ENCODE data around the gene CLEC16A. TPM values are rescaled to one million over a fixed set of nuclear protein-coding genes. Genes with fewer than 3 reads are reported as not detected.

Gene CLEC16A
- total and polyA plus RNA-seq, 9 of the 15 experiments (the other 6 are each of a cell fraction or from before 2014, with no cell fraction given), result 1.00 to 22.3 (median 10.0) TPM

- Histone ChIP-seq H3K4me3 (no peak overlapping the region), H3K27me3 (ENCODE audit: control insufficient read depth in 2 of 2, insufficient read depth in 2 of 2, low read length in 2 of 2) (no peaks in the 10 kb centered on the region), H3K27ac (ENCODE audit: extremely low read depth, low read depth, low read length) (no peak overlapping the region), H3K9ac (ENCODE audit: insufficient read depth in 1 of 2, low read depth in 2 of 2, low read length in 2 of 2) (no peak overlapping the region), H3K79me2 (ENCODE audit: control insufficient read depth, insufficient read depth, low read length) (peaks cover 45% of the 10 kb centered on the region), H3K36me3 (ENCODE audit: control insufficient read depth, insufficient read depth, low read length) (peaks cover 61% of the 10 kb centered on the region), H4K20me1 (replicated peaks; ENCODE audit: control insufficient read depth, insufficient read depth, low read length) (peaks cover 55% of the 10 kb centered on the region), H2AFZ (ENCODE audit: low read depth, low read length) (no peak overlapping the region), H3K4me1 (replicated peaks in 1 of 2; ENCODE audit: control insufficient read depth in 2 of 2, insufficient read depth in 2 of 2, low read length in 2 of 2) (peaks cover 11 to 30% of the 10 kb centered on the region in 2 experiments), H3K9me3 (replicated peaks; ENCODE audit: control insufficient read depth, insufficient read depth, low read depth, low read length) (no peaks in the 10 kb centered on the region), H3K9me1 (ENCODE audit: control insufficient read depth, insufficient read depth, low read length) (peaks cover 12% of the 10 kb centered on the region), H3K4me2 (ENCODE audit: insufficient read depth, low read length) (no peak overlapping the region)
- POLR2A ChIA-PET, result interaction anchor here (1.6 kb wide), 1 partner anchor 13 kb away, joined by 5 read pairs; no protein-coding TSS in a partner anchor
- CTCF ChIA-PET (ENCODE audit: low intra/inter-chr PET ratio), result no interaction called here
- DNase-seq (ENCODE audit: extremely low read depth in 1 of 4, low spot score in 3 of 4) (no peak), FAIRE-seq (peak; percentile 26), ATAC-seq (no peak)
- intact Hi-C loops (cut with micrococcal nuclease), result no loop called here
- BruUV-seq (replicated peaks), result no TSS peak
- 51% methylated on average over 7 of the region's 7 CpGs for WGBS (ENCODE audit: insufficient coverage, low coverage, missing lambda C conversion rate)
- in situ Hi-C loops (cut with MboI), result loop anchor here (10.0 kb wide), 1 partner anchor 681 kb away; no protein-coding TSS in a partner anchor
- no peak for TF ChIP-seq EZH2 (IDR thresholded peaks at IDR 0.05; ENCODE audit: borderline replicate concordance, low read depth, low read length)
- no peak for TF ChIP-seq TAF15 (IDR thresholded peaks at IDR 0.05; ENCODE audit: low read depth, low read length)
- TF ChIP-seq CBX2 (IDR thresholded peaks at IDR 0.05; ENCODE audit: insufficient read depth, low read length, poor library complexity, severe bottlenecking), result no peak
- TF ChIP-seq BRCA1 (IDR thresholded peaks at IDR 0.05), result no peak
- TF ChIP-seq BRCA1 (CRISPR knock-in tag; IDR thresholded peaks at IDR 0.05), result no peak
- no peak for TF ChIP-seq RNF2 (IDR thresholded peaks at IDR 0.05)
- no peak for TF ChIP-seq CTBP1 (IDR thresholded peaks at IDR 0.05; ENCODE audit: borderline replicate concordance)
- TF ChIP-seq E2F6 (IDR thresholded peaks at IDR 0.05; ENCODE audit: borderline replicate concordance in 1 of 2, extremely low read depth in 1 of 2, insufficient read depth in 1 of 2, insufficient read length in 1 of 2, low read depth in 1 of 2, low read length in 1 of 2, poor library complexity in 1 of 2, severe bottlenecking in 1 of 2), result no peak
- TF ChIP-seq SPI1 (IDR thresholded peaks at IDR 0.05; ENCODE audit: borderline replicate concordance, low read depth, low read length), result no peak
- no peak for TF ChIP-seq FOXM1 (IDR thresholded peaks at IDR 0.05; ENCODE audit: low read depth)
- no peak for TF ChIP-seq FOXM1 (CRISPR knock-in tag; IDR thresholded peaks at IDR 0.05; ENCODE audit: low read depth)
- TF ChIP-seq ZBTB17 (CRISPR knock-in tag; IDR thresholded peaks at IDR 0.05), result no peak
- TF ChIP-seq NR4A1 (CRISPR knock-in tag; IDR thresholded peaks at IDR 0.05), result no peak
- TF ChIP-seq NR4A1 (tag; IDR thresholded peaks at IDR 0.05), result no peak
- TF ChIP-seq ZNF197 (CRISPR knock-in tag; IDR thresholded peaks at IDR 0.05; ENCODE audit: low read depth), result no peak
- no peak for TF ChIP-seq ETV5 (CRISPR knock-in tag; IDR thresholded peaks at IDR 0.05; ENCODE audit: low read depth)
- no peak for TF ChIP-seq SUPT5H (IDR thresholded peaks at IDR 0.05)
- no peak for TF ChIP-seq MCM3 (IDR thresholded peaks at IDR 0.05)
- no peak for TF ChIP-seq ZNF609 (CRISPR knock-in tag; IDR thresholded peaks at IDR 0.05; ENCODE audit: borderline replicate concordance)
Observed at GRCh38 chr16:10935226-10935915, 9.0 kb upstream of the CLEC16A start.

Data from K562 (cell line).